ENCODE measurements around the gene KDM6A. TPM values are rescaled to one million over a fixed set of nuclear protein-coding genes. Genes with fewer than 3 reads are reported as not detected.

KDM6A gene
- total and polyA plus RNA-seq, 2 of the 13 experiments (the other 11 are each of a cell fraction or from before 2014, with no cell fraction given), result 16.7 to 18.2 TPM

GRCh38 chrX:45035071-45035470, 162.1 kb downstream of the KDM6A start (continued):
- TF ChIP-seq ZBTB2 (CRISPR knock-in tag; IDR thresholded peaks at IDR 0.05; ENCODE audit: low read depth), result no peak
- TF ChIP-seq ZHX2 (IDR thresholded peaks at IDR 0.05; ENCODE audit: low read depth), result no peak
- no peak for TF ChIP-seq ZHX2 (CRISPR knock-in tag; IDR thresholded peaks at IDR 0.05; ENCODE audit: borderline replicate concordance)
- no peak for TF ChIP-seq ZNF136 (CRISPR knock-in tag; IDR thresholded peaks at IDR 0.05; ENCODE audit: low read depth)
- no peak for TF ChIP-seq CEBPB (IDR thresholded peaks at IDR 0.05; ENCODE audit: borderline replicate concordance, low read depth, low read length)
- no peak for TF ChIP-seq NPAS2 (CRISPR knock-in tag; IDR thresholded peaks at IDR 0.05; ENCODE audit: borderline replicate concordance)
- TF ChIP-seq AFF4 (CRISPR knock-in tag; IDR thresholded peaks at IDR 0.05), result no peak
- no peak for TF ChIP-seq LRRFIP1 (CRISPR knock-in tag; conservative IDR thresholded peaks at IDR 0.05)
- no peak for TF ChIP-seq ZFP1 (CRISPR knock-in tag; IDR thresholded peaks at IDR 0.05)
- TF ChIP-seq HMGXB4 (CRISPR knock-in tag; IDR thresholded peaks at IDR 0.05; ENCODE audit: borderline replicate concordance in 1 of 2, low read depth in 1 of 2), result no peak
- TF ChIP-seq SATB2 (CRISPR knock-in tag; IDR thresholded peaks at IDR 0.05), result no peak
